SJSA1 (cell line): ENCODE data around the gene GPR142. TPM values are rescaled to one million over a fixed set of nuclear protein-coding genes. Genes with fewer than 3 reads are reported as not detected.

Experiments
- DNase-seq, 2 experiments: peaks; one replicate each; pipeline ENCODE4 v3.0.0-alpha.2; 2015 to 2020; ENCODE audit warnings: low spot score in 2 of 2, low read depth in 1 of 2
- H3K27ac ChIP-seq: fragments of 250-450 bp; sonication (Bioruptor Pico); 2 replicates; pipeline ENCODE4 v1.5.1; 2020; ENCODE audit warnings: mild to moderate bottlenecking, moderate library complexity
- H3K27me3 ChIP-seq: fragments of 250-450 bp; sonication (Bioruptor Pico); replicated peaks from 2 replicates; pipeline ENCODE4 v1.5.1; 2020; ENCODE audit warnings: mild to moderate bottlenecking, moderate library complexity
- H3K36me3 ChIP-seq: fragments of 250-450 bp; sonication (Bioruptor Pico); 2 replicates; pipeline ENCODE4 v1.5.1; 2020; ENCODE audit warnings: mild to moderate bottlenecking
- H3K4me1 ChIP-seq: fragments of 250-450 bp; sonication (Bioruptor Pico); replicated peaks from 2 replicates; pipeline ENCODE4 v1.6.1; 2021; ENCODE audit warnings: mild to moderate bottlenecking
- H3K4me3 ChIP-seq: fragments of 250-450 bp; sonication (Bioruptor Pico); 2 replicates; pipeline ENCODE4 v1.5.1; 2020; ENCODE audit warnings: mild to moderate bottlenecking
- H3K9me3 ChIP-seq: fragments of 250-450 bp; sonication (Bioruptor Pico); replicated peaks from 2 replicates; pipeline ENCODE4 v1.5.1; 2020; ENCODE audit warnings: mild to moderate bottlenecking
- total RNA-seq: library from RNA; depleted of rRNA; stranded (reverse); fragments of >200 nt; shearing (Covaris generic); gene quantifications from 2 replicates; pipeline ENCODE4 v1.2.3, GENCODE V29; 2014; rRNA removed

GPR142 gene
- total RNA-seq, 1 experiment from 2014 or later: not detected

DNA sequence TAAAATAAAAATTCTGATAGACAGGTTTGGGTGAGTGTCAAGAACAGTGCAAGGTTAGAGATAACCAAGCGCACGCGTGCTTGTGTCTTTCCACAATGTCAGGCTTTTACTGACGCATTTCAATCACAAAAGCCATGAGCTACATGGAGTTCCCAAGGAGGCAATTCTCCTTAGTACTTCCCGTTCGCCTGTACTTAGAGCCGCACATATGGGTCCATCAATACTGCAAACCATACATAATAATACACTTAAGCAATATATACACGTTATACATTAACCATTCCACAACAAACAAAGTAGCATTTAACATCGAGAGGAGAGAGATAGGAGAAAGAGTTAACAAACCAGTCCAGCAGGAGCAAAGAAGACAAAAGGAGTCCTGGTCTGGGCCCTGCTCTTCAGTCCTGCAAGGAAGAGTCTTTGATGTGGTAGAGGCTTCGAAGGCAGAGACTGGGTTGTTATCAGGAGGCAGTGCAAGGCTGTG is 52.7 kb downstream of the GPR142 start:
- DNase-seq: no peak
- H3K4me3 ChIP-seq: no peak overlapping the region
- no peaks in the 10 kb centered on the region; the same call in 1 of the 2 replicates for H3K9me3 ChIP-seq
- no peaks in the 10 kb centered on the region for H3K36me3 ChIP-seq
- H3K27ac ChIP-seq: no peak overlapping the region
- H3K27me3 ChIP-seq: no peaks in the 10 kb centered on the region
- peaks cover 10% of the 10 kb centered on the region for H3K4me1 ChIP-seq

Other genes with a start within 250 kb of the GPR142 start
- 353 and 435 TPM in 2 replicates for gene RPL38, start 163.8 kb upstream of the GPR142 start, total RNA-seq
- gene TTYH2, start 153.9 kb upstream of the GPR142 start, total RNA-seq: 0.06 and 0.50 TPM in 2 replicates
- gene DNAI2, start 93.3 kb upstream of the GPR142 start, total RNA-seq: not detected in 2 replicates
- not detected in 2 replicates for gene KIF19, start 41.3 kb upstream of the GPR142 start, total RNA-seq
- not detected in 2 replicates for gene BTBD17, start 5.6 kb upstream of the GPR142 start, total RNA-seq
- 46.5 and 48.4 TPM in 2 replicates for gene GPRC5C, start 64.6 kb downstream of the GPR142 start, total RNA-seq
- not detected in 2 replicates for gene CD300A, start 99.1 kb downstream of the GPR142 start, total RNA-seq
- gene CD300LB, start 164.0 kb downstream of the GPR142 start, total RNA-seq: not detected in 2 replicates
- not detected in 2 replicates for gene CD300C, start 178.6 kb downstream of the GPR142 start, total RNA-seq
- not detected in 2 replicates for gene CD300H, start 200.0 kb downstream of the GPR142 start, total RNA-seq
- not detected in 2 replicates for gene CD300LD, start 224.8 kb downstream of the GPR142 start, total RNA-seq